Keratinocyte (primary cell): ENCODE data around the gene DFFB. TPM values are rescaled to one million over a fixed set of nuclear protein-coding genes. Genes with fewer than 3 reads are reported as not detected.

Source experiments
- DNase-seq: peaks from one replicate; pipeline ENCODE4 v3.0.0-alpha.2; 2011; ENCODE audit warnings: low read depth, missing footprints, low spot score
- FAIRE-seq: peaks from 2 replicates; lab custom pipeline; 2011; peaks lifted over from hg19 to GRCh38; lab: Jason Lieb, UNC
- H2AFZ ChIP-seq: 2 replicates; pipeline ENCODE4 v1.6.0; 2012; ENCODE audit warnings: low read length, control low read depth, inconsistent platforms; ENCODE audit not compliant: control insufficient read depth
- H3K27ac ChIP-seq: 2 replicates; pipeline ENCODE4 v1.5.1; 2011; ENCODE audit warnings: low read length; ENCODE audit not compliant: control insufficient read depth, insufficient read depth
- H3K27me3 ChIP-seq: 3 replicates; pipeline ENCODE4 v1.6.0; 2011; ENCODE audit warnings: low read length; ENCODE audit not compliant: control insufficient read depth, insufficient read depth; ENCODE audit errors: extremely low read depth
- H3K36me3 ChIP-seq, 2 experiments: 2 replicates in 1 of 2; 3 replicates in 1 of 2; pipeline ENCODE4 v1.5.1; 2011; ENCODE audit warnings: low read length in 2 of 2, mild to moderate bottlenecking in 1 of 2; ENCODE audit not compliant: control insufficient read depth in 2 of 2, insufficient read depth in 2 of 2; ENCODE audit errors: extremely low read depth in 1 of 2
- H3K4me1 ChIP-seq: 3 replicates; pipeline ENCODE4 v1.5.1; 2011; ENCODE audit warnings: low read length; ENCODE audit not compliant: control insufficient read depth, insufficient read depth; ENCODE audit errors: extremely low read depth
- H3K4me2 ChIP-seq: 3 replicates; pipeline ENCODE4 v1.6.0; 2011; ENCODE audit warnings: low read depth, low read length; ENCODE audit not compliant: control insufficient read depth, insufficient read depth; ENCODE audit errors: extremely low read depth
- H3K4me3 ChIP-seq, 3 experiments: fragments of 200-600 bp in 1 of 3; sonication (generic) in 1 of 3; 2 replicates in 2 of 3; 3 replicates in 1 of 3; pipeline ENCODE4 v1.5.1; 2011 to 2016; ENCODE audit warnings: low read length in 3 of 3, mild to moderate bottlenecking in 3 of 3, control low read depth in 2 of 3, inconsistent platforms in 1 of 3, low read depth in 1 of 3, mixed read lengths in 1 of 3, mixed run types in 1 of 3, moderate library complexity in 1 of 3; ENCODE audit not compliant: control insufficient read depth in 2 of 3, insufficient read depth in 2 of 3; ENCODE audit errors: extremely low read depth in 1 of 3
- H3K79me2 ChIP-seq: 2 replicates; pipeline ENCODE4 v1.6.0; 2012; ENCODE audit warnings: low read length; ENCODE audit not compliant: control insufficient read depth, insufficient read depth
- H3K9ac ChIP-seq: 3 replicates; pipeline ENCODE4 v1.6.0; 2011; ENCODE audit warnings: low read length; ENCODE audit not compliant: control insufficient read depth, insufficient read depth; ENCODE audit errors: extremely low read depth
- H3K9me1 ChIP-seq: 3 replicates; pipeline ENCODE4 v1.6.0; 2011; ENCODE audit warnings: low read length; ENCODE audit not compliant: control insufficient read depth, insufficient read depth; ENCODE audit errors: extremely low read depth
- H3K9me3 ChIP-seq: 2 replicates; pipeline ENCODE4 v1.5.1; 2012; ENCODE audit warnings: low read depth, low read length; ENCODE audit not compliant: control insufficient read depth
- H4K20me1 ChIP-seq: 3 replicates; pipeline ENCODE4 v1.6.0; 2011; ENCODE audit warnings: low read length; ENCODE audit not compliant: control insufficient read depth, insufficient read depth; ENCODE audit errors: extremely low read depth
- EZH2 ChIP-seq: IDR thresholded peaks from one replicate; pipeline ENCODE4 v1.6.1; 2012; ENCODE audit warnings: inconsistent platforms, mild to moderate bottlenecking, low read length, moderate library complexity
- dilution Hi-C: fragments of 300-500 bp; cut with MboI; formaldehyde crosslinking; loops from one replicate; pipeline ENCODE4 v1.7.0; 2020; ENCODE audit warnings: low sequenced_read_pairs; ENCODE audit not compliant: extremely low pct_ligation_motif_present
- polyA plus RNA-seq, 5 experiments: library from polyadenylated mRNA; depleted of rRNA in 3 of 5; stranded (reverse) in 3 of 5; stranded (forward) in 1 of 5; unstranded in 1 of 5; fragments of >200 nt; gene quantifications; 1 replicate in 1 of 5; 2 replicates in 3 of 5; 3 replicates in 1 of 5; pipeline versions ENCODE4 v1.2.1 to v1.2.3, GENCODE V29; 2011 to 2012; ENCODE audit warnings: missing spikeins in 2 of 5, low read depth in 1 of 5, low replicate concordance in 1 of 5
- TF ChIP-seq, protein P1 (sequence below), 3 experiments: IDR thresholded peaks in 1 of 3; conservative IDR thresholded peaks in 1 of 3; optimal IDR thresholded peaks in 1 of 3; 2 replicates in 2 of 3; 3 replicates in 1 of 3; pipeline versions ENCODE3 to v1.5.1; 2011; ENCODE audit warnings: low read length in 3 of 3, mild to moderate bottlenecking in 3 of 3, moderate library complexity in 2 of 3, control low read depth in 1 of 3, inconsistent platforms in 1 of 3; ENCODE audit not compliant: insufficient read depth in 2 of 3; ENCODE audit errors: extremely low read depth in 1 of 3

DFFB gene
- polyA plus RNA-seq, 1 donor (not counting 4 experiments of a cell fraction or from before 2014, with no cell fraction given): 5.2 TPM

DNA sequence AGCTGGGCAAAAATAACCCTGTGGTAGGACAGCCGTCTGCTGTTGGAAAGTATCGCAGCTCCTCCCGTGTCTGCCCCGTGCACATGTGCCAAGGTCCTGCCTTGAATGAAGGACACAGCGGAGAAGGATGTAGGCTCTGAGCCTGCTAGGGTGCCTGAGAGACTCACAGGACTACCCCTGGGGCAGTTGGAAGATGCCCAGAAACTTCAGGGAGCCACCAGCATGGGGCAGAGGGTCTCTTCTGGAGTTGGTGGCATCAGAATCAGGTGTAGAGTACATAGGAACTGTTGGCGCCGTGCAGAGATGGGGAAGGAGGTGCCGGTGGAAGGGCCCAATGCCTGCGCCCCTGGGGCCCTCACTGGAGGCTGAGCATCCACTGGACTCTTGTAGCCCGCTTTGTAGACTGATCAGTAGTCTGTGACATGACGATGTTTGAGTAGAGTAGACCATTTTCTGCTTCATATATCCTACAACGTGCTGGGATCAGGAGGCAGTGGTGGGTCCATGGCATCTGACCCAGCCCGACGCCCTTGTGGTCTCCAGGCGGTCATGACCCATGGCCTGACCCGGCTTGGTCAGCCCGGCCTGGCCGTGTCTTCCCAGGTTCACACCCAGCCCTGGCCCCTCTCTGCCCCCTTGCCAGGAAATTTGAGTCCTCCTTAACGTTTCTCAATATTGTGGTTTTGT lies 48.1 kb downstream of the DFFB start:
- H3K36me3 ChIP-seq: no peaks in the 10 kb centered on the region
- no peak overlapping the region for H3K4me2 ChIP-seq
- no peaks in the 10 kb centered on the region for H3K79me2 ChIP-seq
- dilution Hi-C loops: no loop called here
- no peaks in the 10 kb centered on the region for H4K20me1 ChIP-seq
- H3K4me1 ChIP-seq: no peaks in the 10 kb centered on the region
- H3K9me1 ChIP-seq: no peaks in the 10 kb centered on the region
- no peak overlapping the region for H3K27ac ChIP-seq
- DNase-seq (no peak), FAIRE-seq (no peak)
- H3K27me3 ChIP-seq: no peaks in the 10 kb centered on the region
- H3K9ac ChIP-seq: no peak overlapping the region
- H2AFZ ChIP-seq: no peak overlapping the region
- no peak overlapping the region for H3K4me3 ChIP-seq
- TF ChIP-seq, protein P1, sequence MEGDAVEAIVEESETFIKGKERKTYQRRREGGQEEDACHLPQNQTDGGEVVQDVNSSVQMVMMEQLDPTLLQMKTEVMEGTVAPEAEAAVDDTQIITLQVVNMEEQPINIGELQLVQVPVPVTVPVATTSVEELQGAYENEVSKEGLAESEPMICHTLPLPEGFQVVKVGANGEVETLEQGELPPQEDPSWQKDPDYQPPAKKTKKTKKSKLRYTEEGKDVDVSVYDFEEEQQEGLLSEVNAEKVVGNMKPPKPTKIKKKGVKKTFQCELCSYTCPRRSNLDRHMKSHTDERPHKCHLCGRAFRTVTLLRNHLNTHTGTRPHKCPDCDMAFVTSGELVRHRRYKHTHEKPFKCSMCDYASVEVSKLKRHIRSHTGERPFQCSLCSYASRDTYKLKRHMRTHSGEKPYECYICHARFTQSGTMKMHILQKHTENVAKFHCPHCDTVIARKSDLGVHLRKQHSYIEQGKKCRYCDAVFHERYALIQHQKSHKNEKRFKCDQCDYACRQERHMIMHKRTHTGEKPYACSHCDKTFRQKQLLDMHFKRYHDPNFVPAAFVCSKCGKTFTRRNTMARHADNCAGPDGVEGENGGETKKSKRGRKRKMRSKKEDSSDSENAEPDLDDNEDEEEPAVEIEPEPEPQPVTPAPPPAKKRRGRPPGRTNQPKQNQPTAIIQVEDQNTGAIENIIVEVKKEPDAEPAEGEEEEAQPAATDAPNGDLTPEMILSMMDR (optimal IDR thresholded peaks at IDR 0.05 in 1 of 3, IDR thresholded peaks at IDR 0.05 in 1 of 3, conservative IDR thresholded peaks at IDR 0.05 in 1 of 3; ENCODE audit: extremely low read depth in 1 of 3, insufficient read depth in 2 of 3, low read length in 3 of 3): no peak
- no peak for TF ChIP-seq EZH2
- H3K9me3 ChIP-seq: no peaks in the 10 kb centered on the region

DNA sequence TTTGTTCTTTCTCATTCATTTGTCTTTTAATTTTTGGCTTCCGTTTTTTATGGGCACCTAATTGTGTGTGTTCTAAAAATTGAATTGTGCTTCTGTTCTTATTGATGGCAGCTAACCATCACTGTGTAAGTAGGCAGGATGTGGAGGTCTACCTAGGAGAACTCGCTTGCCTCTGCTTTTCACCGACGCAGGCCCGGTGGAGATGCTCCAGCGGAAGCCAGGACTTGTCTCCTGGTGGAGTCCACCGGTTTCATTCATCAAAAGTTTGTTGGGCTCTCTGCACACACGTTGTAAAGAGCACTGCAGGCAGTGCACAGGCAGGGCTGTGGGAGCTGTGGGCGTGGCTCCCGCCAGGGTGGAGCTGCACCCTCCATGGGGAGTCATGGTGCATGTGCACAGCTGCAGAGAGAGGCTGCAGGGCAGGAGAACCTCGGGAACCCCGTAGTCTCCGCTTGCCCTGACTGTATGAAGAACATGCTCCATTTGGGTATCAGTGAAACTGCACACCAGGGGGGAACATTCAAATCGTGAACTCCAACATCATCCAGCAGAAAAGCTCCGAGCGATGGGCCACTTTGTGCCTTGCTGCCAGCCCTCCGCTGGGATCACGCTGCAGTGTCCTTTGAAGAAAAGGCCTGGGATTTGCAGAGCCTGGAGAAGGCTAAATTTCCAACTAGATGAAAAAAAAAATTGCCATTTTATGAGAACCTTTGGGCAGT lies 48.8 kb downstream of the DFFB start:
- FAIRE-seq: no peak

More for the DNA sequence above, 48.8 kb downstream of the DFFB start:
- Histone ChIP-seq H3K4me3 (no peak overlapping the region), H3K27me3 (peaks cover under 1% of the 10 kb centered on the region), H3K79me2 (no peaks in the 10 kb centered on the region), H3K36me3 (no peaks in the 10 kb centered on the region), H3K9me3 (no peaks in the 10 kb centered on the region), H2AFZ (no peak overlapping the region), H3K9me1 (no peaks in the 10 kb centered on the region), H3K4me1 (peaks cover 3% of the 10 kb centered on the region), H4K20me1 (no peaks in the 10 kb centered on the region), H3K27ac (no peak overlapping the region), H3K4me2 (no peak overlapping the region), H3K9ac (no peak overlapping the region)
- DNase-seq: no peak
- dilution Hi-C loops: no loop called here
- no peak for TF ChIP-seq EZH2
- TF ChIP-seq, protein P1 (optimal IDR thresholded peaks at IDR 0.05 in 1 of 3, IDR thresholded peaks at IDR 0.05 in 1 of 3, conservative IDR thresholded peaks at IDR 0.05 in 1 of 3; ENCODE audit: extremely low read depth in 1 of 3, insufficient read depth in 2 of 3, low read length in 3 of 3): no peak
